Measurements from ENCODE around the gene COX7C.
A peak's percentile ranks its signal among the peaks of the same experiment; 100 is the strongest.
"Not testable (repeated sequence)": the region's sequence is repeated elsewhere in the genome, so short reads cannot be mapped to it uniquely, and the experiment has no call there.

Gene COX7C

DNA sequence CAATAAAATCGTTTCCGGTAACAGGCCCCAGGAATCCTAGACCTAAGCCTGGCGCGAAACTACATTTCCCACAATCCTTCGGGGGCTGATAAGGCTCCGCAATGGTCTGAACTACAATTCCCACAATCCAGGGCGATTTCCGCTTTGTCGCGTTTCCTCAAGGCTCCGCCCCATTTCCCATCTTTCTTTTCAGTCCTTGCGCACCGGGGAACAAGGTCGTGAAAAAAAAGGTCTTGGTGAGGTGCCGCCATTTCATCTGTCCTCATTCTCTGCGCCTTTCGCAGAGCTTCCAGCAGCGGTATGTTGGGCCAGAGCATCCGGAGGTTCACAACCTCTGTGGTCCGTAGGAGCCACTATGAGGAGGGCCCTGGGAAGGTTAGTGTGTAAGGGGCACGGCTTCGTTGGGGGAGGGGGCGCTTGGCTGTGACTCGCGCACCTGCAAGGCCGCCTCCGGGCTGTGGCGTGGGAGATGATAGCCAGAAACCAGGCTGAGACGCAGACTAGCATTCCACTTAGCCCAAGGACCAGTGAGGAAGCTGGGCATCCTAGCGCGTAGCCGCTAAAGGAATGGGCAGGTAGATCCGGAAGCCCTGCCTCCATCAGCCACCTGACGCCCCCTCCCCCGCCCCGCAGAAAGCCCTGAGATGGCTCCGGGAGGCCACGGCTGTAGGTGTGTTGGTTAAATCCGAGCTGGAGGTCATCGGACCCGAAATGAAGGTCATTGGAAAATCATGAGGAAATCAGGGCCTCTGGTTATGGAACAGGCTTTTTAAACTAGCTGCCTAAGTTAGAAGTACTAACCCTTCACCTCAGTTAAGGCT, at the start of gene COX7C:
COX7C (plus strand) TSS at position 186 of the 821 bp plus-strand sequence; CDS start at position 301, 115 bp downstream.
- peak; percentile 89 for DNase-seq (ENCODE audit: low spot score)

GRCh38 chr5:86569522-86570426, 48.0 kb upstream of the COX7C start:
- DNase-seq (ENCODE audit: low spot score) = not testable (repeated sequence)

GRCh38 chr5:86570427-86571083, 47.2 kb upstream of the COX7C start:
- no peak for DNase-seq (ENCODE audit: low spot score)

- not testable (repeated sequence) for DNase-seq (ENCODE audit: low spot score)
Measured at GRCh38 chr5:86571109-86571508, 46.6 kb upstream of the COX7C start.

- DNase-seq (ENCODE audit: low spot score) = no peak
Measured at GRCh38 chr5:86572825-86573517, 44.8 kb upstream of the COX7C start.

DNA sequence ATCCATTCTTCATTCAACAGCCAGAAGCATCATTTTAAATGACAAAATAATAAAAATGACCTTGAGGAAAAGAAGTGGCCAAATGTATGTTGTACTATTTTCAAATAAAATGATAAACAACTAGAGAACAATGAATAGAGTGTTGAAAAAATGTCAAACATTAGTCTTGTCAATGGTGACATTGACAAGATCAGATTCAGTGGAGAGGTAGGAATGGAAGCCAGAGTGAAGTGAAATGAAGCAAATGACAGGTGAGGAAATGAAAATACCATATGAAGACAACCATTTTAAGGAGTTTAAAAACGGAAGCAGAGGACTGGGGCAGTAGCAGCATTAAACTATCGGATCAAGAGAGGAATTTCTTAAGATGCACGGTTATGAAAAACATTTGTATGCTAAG, 38.2 kb upstream of the COX7C start:
- DNase-seq (ENCODE audit: low spot score) = no peak

- DNase-seq (ENCODE audit: low spot score) = no peak
Measured at GRCh38 chr5:86596476-86596875, 21.3 kb upstream of the COX7C start.

- no peak for DNase-seq (ENCODE audit: low spot score)
Measured at GRCh38 chr5:86605881-86606280, 11.9 kb upstream of the COX7C start.

DNA sequence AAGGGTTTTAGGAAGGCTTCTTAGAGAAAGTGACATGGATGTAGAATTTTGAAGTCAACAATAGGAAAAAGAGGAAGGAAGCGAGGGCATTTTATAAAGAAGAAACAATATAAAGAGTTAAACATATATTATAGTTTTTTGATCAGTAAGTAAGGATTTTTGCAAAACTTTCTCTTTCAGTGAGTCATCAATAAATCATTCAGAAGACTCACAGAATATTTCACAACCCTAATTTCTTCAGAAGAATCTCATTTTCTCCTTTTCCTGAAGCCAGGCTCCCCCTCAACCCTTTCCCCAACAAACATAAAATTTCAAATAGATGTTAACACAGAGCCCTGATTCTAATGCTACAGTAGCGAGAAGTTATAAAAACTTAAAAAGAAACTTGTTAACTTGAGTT, 4.3 kb upstream of the COX7C start:
- no peak for DNase-seq (ENCODE audit: low spot score)

GRCh38 chr5:86617309-86617755, 409 bp upstream of the COX7C start:
- no peak for DNase-seq (ENCODE audit: low spot score)

- no peak for DNase-seq (ENCODE audit: low spot score)
Measured at GRCh38 chr5:86623785-86624483, 6.2 kb downstream of the COX7C start.

DNA sequence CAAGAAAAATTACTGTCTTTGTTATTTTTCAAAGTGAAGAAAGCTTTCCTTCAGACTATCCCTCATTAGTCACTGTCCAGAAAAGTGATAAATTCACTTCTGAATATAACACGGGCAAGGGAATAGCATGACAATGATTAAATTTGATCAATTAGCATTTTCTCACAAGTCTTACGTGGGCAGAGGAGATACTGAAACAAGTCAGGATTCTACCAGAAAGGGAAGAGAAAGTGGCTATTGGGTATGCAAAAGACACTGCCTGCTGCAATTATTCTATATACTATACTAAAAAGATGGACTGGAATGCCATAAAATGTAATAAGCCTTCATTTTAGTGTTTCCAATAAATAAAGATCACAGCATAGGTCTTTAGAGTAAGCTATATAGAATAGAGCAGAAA, 7.4 kb downstream of the COX7C start:
- DNase-seq (ENCODE audit: low spot score) = no peak

GRCh38 chr5:86626149-86626548, 8.4 kb downstream of the COX7C start:
- no peak for DNase-seq (ENCODE audit: low spot score)

DNA sequence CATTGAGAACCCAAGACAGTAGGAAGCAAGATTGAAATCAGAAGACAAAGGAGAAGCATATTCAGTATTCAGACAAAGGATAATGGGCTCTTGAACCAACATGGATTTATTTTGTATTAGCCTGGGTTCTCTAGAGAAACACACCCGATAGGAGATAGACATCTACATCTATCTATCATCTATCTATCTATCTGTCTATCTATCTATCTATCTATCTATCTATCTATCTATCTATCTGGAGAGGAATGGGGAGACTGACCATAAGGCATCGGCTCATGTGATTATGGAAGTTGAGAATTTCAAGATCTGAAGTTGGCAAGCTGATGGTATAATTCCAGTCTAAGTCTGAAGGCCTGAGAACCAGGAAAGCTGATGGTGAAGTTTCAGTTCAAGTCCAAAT, 13.4 kb downstream of the COX7C start:
- DNase-seq (ENCODE audit: low spot score) = no peak

DNA sequence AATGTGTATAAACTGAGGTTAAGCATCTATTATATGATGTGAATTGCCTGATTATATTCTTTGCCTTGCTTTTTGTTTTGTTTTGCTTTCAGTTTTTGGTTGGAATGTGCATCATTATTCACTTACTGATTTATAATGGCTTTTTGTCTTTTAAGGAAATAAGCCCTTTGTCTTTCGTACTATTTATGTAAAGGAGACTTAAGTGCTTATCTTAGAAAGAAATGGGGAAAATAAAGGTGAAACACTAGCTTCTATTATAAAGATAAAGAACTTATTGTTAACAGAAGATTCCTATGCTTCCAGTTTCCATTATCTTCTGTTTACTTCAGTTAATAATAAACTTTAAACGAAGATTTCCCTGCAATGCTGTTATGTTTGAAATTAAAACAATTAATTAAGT, 23.3 kb downstream of the COX7C start:
- DNase-seq (ENCODE audit: low spot score) = no peak

DNA sequence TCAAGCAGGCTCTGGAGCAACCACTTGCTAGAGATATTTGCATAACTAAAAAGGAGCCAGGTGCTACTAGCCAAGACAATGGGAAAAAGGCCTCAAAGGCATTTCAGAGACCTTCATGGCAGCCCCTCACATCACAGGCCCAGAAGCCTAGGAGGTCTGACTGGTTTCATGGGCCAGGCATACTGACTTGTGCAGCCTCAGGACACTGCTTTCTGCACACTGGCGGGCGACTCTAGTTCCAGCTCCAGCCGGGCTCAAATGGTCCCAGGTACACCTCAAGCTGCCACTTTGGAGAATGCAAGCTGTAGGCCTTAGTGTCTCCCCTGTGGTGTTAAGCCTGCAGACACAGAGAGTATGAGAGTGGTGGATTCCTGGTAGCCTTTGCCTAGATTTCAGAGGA, 27.1 kb downstream of the COX7C start:
- DNase-seq (ENCODE audit: low spot score) = no peak

- no peak for DNase-seq (ENCODE audit: low spot score)
Measured at GRCh38 chr5:86645885-86646284, 28.1 kb downstream of the COX7C start.

- no peak for DNase-seq (ENCODE audit: low spot score)
Measured at GRCh38 chr5:86646671-86647070, 28.9 kb downstream of the COX7C start.

DNA sequence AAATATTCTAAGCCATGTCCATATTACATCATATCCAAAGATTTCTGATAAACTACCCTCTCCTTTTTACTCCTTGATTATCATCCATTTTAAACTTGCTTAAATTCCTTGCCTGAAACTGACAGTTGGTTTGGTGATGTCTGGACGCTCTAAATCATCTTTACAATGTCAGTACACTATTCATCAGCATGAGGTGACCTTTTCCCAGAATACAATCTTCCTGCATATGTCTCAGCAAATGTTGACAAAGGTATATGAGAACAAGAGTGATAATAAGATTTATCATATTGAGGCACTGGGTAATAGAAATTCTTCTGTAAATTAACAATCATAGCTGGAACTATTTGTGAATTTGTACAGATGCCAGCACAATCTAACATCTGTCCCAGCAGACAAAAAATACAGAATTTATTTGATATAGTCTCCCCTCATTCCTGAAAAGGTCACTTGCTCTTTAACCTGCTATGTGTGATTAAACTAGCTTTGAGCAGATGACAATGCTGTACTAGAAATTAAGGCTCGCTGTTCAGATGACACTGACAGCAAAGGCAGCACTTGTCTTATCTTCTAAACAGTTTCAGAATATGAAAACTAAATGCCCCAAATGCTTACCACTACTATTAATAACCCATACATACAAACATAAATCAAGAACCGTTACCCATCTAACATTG, 32.2 kb downstream of the COX7C start:
- no peak for DNase-seq (ENCODE audit: low spot score)

- not testable (repeated sequence) for DNase-seq (ENCODE audit: low spot score)
Measured at GRCh38 chr5:86660771-86661170, 43.0 kb downstream of the COX7C start.

DNA sequence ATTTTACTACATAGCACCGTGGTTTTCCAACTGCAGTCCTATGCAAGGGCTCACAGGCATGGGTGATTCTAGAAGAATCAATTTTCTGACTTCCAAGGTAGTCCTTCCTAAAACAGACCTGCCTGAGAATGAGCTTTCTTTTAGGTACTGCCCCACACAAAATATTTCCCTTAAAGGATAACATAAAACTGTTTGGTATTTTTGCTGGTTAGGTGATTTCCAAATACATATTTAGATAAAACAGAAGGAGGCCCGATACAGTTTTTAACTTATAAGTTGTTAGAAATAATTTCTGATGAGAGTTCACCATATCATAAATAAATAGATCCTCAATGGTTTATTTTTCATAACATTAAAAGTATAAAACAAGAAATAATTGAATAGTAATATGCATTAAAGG, 46.4 kb downstream of the COX7C start:
- no peak for DNase-seq (ENCODE audit: low spot score)

Data from ecto neural progenitor cell (in vitro differentiated cells).